GM19467 (cell line): ENCODE measurements around the gene PTPN11.
"Not testable (repeated sequence)": the region's sequence is repeated elsewhere in the genome, so short reads cannot be mapped to it uniquely, and the experiment has no call there.

Experiments
- ATAC-seq: cut with Tn5 transposase; IDR thresholded peaks from one replicate; pipeline ENCODE4 v1.9.1; 2021; ENCODE audit warnings: mild to moderate bottlenecking, moderate library complexity; ENCODE audit not compliant: unreplicated experiment

Gene PTPN11

GRCh38 chr12:112447106-112447505 lies 28.4 kb downstream of the PTPN11 start:
- ATAC-seq = no peak

DNA sequence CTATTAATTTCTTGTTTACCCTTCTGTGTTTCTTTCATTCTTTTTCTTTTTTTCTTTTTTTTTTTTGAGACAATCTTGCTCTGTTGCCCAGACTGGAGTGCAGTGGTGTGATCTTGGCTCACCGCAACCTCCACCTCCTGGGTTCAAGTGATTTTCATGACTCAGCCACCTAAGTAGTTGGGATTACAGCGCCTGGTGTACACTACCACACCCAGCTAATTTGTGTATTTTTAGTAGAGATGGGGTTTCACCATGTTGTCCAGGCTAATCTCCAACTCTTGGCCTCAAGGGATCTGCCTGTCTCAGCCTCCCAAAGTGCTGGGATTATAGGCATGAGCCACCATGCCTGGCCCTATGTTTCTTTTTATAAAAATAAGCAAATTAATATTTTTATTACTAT lies 29.4 kb downstream of the PTPN11 start:
- not testable (repeated sequence) for ATAC-seq

DNA sequence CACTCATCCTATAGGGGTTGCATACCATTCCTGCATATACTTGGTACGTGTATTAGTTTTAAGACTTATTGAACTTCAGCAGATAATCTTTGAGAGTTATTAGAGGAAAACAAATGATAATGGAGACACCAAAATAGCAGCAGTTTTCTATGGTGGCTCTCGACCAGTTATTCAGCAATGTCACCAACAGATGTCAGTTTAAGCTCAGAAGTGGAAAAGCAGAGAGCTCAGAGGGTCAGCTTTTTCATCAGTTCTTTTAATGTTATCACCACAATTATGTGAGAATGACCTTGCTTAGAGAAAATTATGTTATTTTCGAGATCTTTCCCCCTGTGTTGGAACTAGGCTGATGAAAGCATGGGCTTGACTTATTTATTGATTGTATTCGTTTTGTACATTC lies 32.0 kb downstream of the PTPN11 start:
- ATAC-seq = no peak

DNA sequence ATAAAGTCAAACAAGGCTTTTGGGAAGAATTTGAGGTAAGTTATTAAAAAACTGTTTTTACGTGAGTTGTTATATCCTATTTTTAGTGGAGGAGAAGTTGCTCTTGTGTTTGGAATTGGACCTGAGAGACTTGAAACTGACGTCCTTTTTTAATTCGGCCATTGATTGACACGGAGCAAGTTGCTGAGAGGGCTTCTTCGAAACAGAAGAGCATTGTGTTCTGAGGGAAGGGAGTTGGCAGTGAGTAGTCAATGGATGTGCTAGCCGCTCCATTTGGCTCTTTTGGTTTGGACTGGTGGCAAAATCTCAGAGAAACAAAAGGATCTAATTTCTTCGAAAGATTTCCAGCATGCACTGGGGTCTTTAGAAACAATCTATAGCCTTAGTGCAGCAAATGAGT lies 37.3 kb downstream of the PTPN11 start:
- no peak for ATAC-seq

GRCh38 chr12:112457142-112457541 lies 38.4 kb downstream of the PTPN11 start:
- not testable (repeated sequence) for ATAC-seq

GRCh38 chr12:112458330-112458729 lies 39.6 kb downstream of the PTPN11 start:
- ATAC-seq = no peak

DNA sequence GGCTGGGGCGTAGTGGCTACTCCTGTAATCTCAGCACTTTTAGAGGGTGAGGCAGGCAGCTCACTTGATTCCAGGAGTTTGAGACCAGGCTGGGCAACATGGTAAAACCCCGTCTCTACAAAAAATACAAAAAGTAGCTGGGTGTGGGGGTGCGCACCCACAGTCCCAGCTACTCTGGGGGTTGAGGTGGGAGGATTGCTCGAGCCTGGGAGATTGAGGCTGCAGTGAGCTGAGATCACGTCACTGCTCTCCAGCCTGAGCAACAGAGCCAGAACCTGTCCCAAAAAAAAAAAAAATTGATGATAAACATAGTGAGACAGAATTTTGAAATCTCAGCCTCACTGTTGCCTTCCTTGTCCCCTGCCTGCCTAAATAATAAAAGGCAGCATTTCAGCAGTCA lies 40.0 kb downstream of the PTPN11 start:
- ATAC-seq = no peak

- no peak for ATAC-seq
Observed at GRCh38 chr12:112463478-112463877, 44.7 kb downstream of the PTPN11 start.

GRCh38 chr12:112464605-112465004 lies 45.9 kb downstream of the PTPN11 start:
- ATAC-seq = no peak

GRCh38 chr12:112466011-112466422 lies 47.3 kb downstream of the PTPN11 start:
- no peak for ATAC-seq

- ATAC-seq = no peak
Observed at GRCh38 chr12:112466835-112467234, 48.1 kb downstream of the PTPN11 start.

DNA sequence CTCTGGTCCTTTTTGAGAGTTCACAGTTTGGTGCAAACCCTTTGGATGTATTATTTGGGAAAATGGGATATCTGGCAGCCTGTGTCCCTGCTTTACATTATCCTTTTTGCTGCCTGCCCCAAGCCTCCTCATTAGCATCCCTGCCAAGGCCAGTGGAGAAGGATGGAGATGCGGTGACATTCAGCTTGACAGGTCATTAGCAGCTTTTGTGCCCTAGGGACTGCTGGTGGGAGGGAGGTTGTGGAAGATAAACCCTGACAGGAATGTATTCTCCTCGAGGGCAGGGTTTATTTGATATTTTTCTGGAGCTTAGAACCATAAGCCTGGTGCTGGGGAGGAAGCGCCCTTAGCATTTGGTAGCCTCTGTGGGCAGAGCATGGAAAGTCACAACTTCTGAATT lies 49.3 kb downstream of the PTPN11 start:
- ATAC-seq = no peak

DNA sequence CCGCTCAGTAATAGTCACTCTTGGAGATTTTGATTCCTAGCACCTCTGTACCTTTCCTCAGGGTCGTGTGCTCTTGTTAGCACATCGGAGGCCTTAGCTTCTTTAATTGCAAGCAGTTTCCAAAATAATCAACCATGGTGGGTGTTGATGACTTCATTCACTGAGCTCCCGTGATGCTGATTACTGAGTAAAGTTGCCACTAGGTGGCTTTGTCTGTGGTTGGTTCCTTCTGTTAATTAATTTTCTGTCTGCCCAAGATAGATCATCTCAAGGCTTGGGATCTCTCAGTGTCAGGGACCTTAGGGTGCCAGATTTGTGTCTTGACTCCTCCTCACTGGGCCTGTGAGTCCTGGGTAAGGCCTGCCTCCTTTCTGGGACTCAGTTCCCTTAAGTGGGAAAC lies 54.3 kb downstream of the PTPN11 start:
- no peak for ATAC-seq

- ATAC-seq = no peak
Observed at GRCh38 chr12:112479413-112479812, 60.7 kb downstream of the PTPN11 start.

GRCh38 chr12:112480931-112481330 lies 62.2 kb downstream of the PTPN11 start:
- no peak for ATAC-seq

- no peak for ATAC-seq
Observed at GRCh38 chr12:112482733-112483132, 64.0 kb downstream of the PTPN11 start.

- no peak for ATAC-seq
Observed at GRCh38 chr12:112486361-112486760, 67.6 kb downstream of the PTPN11 start.

DNA sequence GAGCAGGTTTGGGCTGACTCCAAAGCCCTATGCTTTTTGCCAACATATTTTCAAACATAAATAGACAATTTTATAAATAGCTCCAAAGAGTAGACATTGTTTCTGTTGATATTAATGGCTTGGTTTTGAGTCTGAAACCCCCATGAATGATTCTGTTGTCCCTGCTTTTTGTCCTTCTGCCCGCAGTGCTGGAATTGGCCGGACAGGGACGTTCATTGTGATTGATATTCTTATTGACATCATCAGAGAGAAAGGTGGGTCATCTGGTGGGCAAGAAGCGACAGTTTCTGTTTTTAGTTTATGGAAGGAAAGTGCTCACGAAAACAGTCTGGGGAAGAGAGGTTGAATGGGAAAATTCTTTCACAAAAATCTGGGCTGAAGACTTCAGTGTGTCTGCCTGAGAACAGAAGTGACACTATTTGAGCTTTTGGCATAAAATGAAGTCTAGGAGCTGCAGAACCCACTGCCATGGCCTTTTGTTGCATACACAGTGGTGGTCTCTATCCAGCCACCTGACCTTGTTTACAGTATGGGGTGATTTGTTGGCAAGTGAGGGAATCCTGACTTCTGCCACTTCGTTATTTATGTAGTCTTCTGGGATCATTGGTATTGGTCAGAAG lies 69.6 kb downstream of the PTPN11 start:
- ATAC-seq = no peak

DNA sequence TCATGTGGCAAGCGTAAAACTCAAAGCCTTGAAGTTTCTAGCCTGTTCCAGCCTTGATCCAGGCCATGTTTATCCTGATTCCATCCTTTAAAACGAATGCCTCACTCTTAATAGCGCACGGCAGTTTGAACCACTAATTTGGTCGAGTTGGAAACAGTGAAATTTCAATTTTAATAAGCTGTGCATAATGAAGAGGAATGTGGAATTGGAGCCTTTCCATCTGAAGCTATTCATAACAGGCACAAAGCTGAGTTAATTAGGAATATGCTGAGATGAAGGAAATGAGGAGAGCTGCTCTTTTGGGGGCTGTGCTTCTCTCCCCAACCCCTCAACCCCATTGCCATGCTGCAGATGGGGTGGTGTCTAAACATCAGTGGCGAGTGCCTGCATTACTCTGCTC lies 70.7 kb downstream of the PTPN11 start:
- ATAC-seq = no peak

- ATAC-seq = peak; percentile 59
Observed at GRCh38 chr12:112496496-112496895, 77.7 kb downstream of the PTPN11 start.

DNA sequence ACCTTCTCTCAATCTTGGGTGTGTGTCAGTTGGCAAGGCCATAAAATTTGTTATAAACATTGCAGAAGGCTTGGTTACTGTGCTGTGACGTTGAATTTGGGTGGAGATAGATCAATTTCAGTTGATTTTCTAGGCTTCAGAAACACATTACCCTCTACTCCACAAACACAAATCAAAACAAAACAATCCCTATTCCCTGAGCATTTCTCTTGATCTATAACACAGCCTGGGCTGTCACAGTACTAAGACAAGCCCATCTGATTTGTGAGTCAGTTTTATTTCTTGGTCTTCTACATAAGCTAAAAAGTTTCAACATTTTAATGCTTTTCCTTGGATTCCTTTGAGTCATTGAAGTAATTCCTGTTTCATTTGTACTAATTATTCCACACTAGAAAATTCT lies 79.8 kb downstream of the PTPN11 start:
- ATAC-seq = no peak

GRCh38 chr12:112503512-112503911 lies 84.8 kb downstream of the PTPN11 start:
- ATAC-seq = no peak

DNA sequence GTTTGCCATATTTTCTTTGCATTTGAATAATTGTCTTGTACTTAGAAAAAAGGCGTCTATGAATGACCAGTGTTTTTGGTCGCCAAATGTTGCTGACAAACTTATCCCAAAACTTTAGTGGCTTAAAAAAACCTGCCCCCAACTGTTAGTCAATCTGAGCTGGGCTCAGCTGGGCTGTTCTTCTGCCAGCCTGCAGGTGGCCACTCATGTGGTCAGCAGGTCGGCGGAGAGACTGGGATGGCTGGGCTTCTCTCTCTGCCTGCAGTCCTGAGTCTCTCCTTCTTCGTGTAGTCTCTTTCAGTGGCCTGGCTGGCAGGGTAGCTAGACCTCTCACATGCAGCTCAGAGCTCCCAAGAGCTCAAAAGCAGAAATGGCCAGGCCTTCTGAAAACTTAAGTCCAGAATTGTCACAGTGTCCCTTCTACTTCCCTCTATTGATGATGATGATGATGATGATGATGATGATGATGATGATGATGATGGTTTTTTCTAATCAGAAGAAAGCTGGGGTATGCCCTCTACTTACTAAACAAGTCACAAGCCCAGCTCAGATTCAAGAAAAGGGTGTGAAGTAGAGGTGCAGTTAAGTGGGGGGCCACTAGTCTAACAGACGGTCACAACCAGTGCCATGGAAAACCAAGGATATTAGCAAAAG lies 87.9 kb downstream of the PTPN11 start:
- ATAC-seq = no peak
